SK-N-SH treated with all-trans-retinoic acid at 6 μM for 48 hours (cell line): ENCODE measurements around the gene REEP2.

Experiments
- ARNTL ChIP-seq: fragments of 450-650 bp; formaldehyde crosslinking; IDR thresholded peaks from 2 replicates; pipeline ENCODE4 v1.5.0; 2020; ENCODE audit warnings: low read depth, mild to moderate bottlenecking, moderate library complexity, borderline replicate concordance
- BACH2 ChIP-seq: fragments of 250-450 bp; sonication (Bioruptor Pico); IDR thresholded peaks from 2 replicates; pipeline ENCODE4 v1.9.0; 2021; ENCODE audit warnings: mild to moderate bottlenecking, borderline replicate concordance
- CREB5 ChIP-seq: fragments of 250-450 bp; sonication (Bioruptor Pico); IDR thresholded peaks from 2 replicates; pipeline ENCODE4 v1.5.1; 2020; ENCODE audit warnings: low read depth, mild to moderate bottlenecking, moderate library complexity
- GLIS3 ChIP-seq: fragments of 250-450 bp; sonication (Bioruptor Pico); IDR thresholded peaks from 2 replicates; pipeline ENCODE4 v1.5.0; 2020; ENCODE audit warnings: mild to moderate bottlenecking, moderate library complexity
- ISL1 ChIP-seq: fragments of 250-450 bp; sonication (Bioruptor Pico); IDR thresholded peaks from 2 replicates; pipeline ENCODE4 v2.1.2; 2022; ENCODE audit warnings: mild to moderate bottlenecking, moderate library complexity
- PPARA ChIP-seq: fragments of 250-450 bp; sonication (Bioruptor Pico); IDR thresholded peaks from 2 replicates; pipeline ENCODE4 v1.5.0; 2020; ENCODE audit warnings: mild to moderate bottlenecking, borderline replicate concordance
- RARB ChIP-seq: fragments of 250-450 bp; sonication (Bioruptor Pico); IDR thresholded peaks from 2 replicates; pipeline ENCODE4 v1.8.0; 2021; ENCODE audit warnings: mild to moderate bottlenecking, moderate library complexity
- TCF4 ChIP-seq: fragments of 250-450 bp; sonication (Bioruptor Pico); IDR thresholded peaks from 2 replicates; pipeline ENCODE4 v1.8.0; 2021; ENCODE audit warnings: mild to moderate bottlenecking, moderate library complexity, borderline replicate concordance
- ZFP30 ChIP-seq: fragments of 450-650 bp; formaldehyde crosslinking; IDR thresholded peaks from 2 replicates; pipeline ENCODE4 v1.5.0; 2022; ENCODE audit warnings: mild to moderate bottlenecking, moderate library complexity
- ZNF70 ChIP-seq: fragments of 450-650 bp; formaldehyde crosslinking; IDR thresholded peaks from 2 replicates; pipeline ENCODE4 v1.5.0; 2020; ENCODE audit warnings: mild to moderate bottlenecking, moderate library complexity
- ZNF8 ChIP-seq: fragments of 450-650 bp; formaldehyde crosslinking; IDR thresholded peaks from 2 replicates; pipeline ENCODE4 v1.5.0; 2020; ENCODE audit warnings: mild to moderate bottlenecking, moderate library complexity
- TF ChIP-seq, protein P1 (sequence below): fragments of 250-450 bp; sonication (Bioruptor Pico); IDR thresholded peaks from 2 replicates; pipeline ENCODE4 v1.5.0; 2020; ENCODE audit warnings: mild to moderate bottlenecking, moderate library complexity
- TF ChIP-seq, protein P2 (sequence below): fragments of 250-450 bp; sonication (Bioruptor Pico); IDR thresholded peaks from 2 replicates; pipeline ENCODE4 v1.5.1; 2021; ENCODE audit warnings: mild to moderate bottlenecking, moderate library complexity
- TF ChIP-seq, protein P3 (sequence below): fragments of 250-450 bp; sonication (Bioruptor Pico); IDR thresholded peaks from 2 replicates; pipeline ENCODE4 v1.8.0; 2020; ENCODE audit warnings: mild to moderate bottlenecking, moderate library complexity, borderline replicate concordance

- TF ChIP-seq BACH2 (CRISPR knock-in tag) (no peak), ARNTL (no peak), GLIS3 (CRISPR knock-in tag) (no peak), PPARA (CRISPR knock-in tag) (no peak), ZNF70 (CRISPR knock-in tag) (no peak), ZFP30 (no peak), CREB5 (CRISPR knock-in tag) (no peak), ISL1 (CRISPR knock-in tag) (no peak), TCF4 (CRISPR knock-in tag) (no peak), ZNF8 (CRISPR knock-in tag) (no peak), RARB (no peak)
- TF ChIP-seq, protein P1, sequence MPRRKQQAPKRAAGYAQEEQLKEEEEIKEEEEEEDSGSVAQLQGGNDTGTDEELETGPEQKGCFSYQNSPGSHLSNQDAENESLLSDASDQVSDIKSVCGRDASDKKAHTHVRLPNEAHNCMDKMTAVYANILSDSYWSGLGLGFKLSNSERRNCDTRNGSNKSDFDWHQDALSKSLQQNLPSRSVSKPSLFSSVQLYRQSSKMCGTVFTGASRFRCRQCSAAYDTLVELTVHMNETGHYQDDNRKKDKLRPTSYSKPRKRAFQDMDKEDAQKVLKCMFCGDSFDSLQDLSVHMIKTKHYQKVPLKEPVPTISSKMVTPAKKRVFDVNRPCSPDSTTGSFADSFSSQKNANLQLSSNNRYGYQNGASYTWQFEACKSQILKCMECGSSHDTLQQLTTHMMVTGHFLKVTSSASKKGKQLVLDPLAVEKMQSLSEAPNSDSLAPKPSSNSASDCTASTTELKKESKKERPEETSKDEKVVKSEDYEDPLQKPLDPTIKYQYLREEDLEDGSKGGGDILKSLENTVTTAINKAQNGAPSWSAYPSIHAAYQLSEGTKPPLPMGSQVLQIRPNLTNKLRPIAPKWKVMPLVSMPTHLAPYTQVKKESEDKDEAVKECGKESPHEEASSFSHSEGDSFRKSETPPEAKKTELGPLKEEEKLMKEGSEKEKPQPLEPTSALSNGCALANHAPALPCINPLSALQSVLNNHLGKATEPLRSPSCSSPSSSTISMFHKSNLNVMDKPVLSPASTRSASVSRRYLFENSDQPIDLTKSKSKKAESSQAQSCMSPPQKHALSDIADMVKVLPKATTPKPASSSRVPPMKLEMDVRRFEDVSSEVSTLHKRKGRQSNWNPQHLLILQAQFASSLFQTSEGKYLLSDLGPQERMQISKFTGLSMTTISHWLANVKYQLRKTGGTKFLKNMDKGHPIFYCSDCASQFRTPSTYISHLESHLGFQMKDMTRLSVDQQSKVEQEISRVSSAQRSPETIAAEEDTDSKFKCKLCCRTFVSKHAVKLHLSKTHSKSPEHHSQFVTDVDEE (CRISPR knock-in tag) = no peak
- TF ChIP-seq, protein P2, sequence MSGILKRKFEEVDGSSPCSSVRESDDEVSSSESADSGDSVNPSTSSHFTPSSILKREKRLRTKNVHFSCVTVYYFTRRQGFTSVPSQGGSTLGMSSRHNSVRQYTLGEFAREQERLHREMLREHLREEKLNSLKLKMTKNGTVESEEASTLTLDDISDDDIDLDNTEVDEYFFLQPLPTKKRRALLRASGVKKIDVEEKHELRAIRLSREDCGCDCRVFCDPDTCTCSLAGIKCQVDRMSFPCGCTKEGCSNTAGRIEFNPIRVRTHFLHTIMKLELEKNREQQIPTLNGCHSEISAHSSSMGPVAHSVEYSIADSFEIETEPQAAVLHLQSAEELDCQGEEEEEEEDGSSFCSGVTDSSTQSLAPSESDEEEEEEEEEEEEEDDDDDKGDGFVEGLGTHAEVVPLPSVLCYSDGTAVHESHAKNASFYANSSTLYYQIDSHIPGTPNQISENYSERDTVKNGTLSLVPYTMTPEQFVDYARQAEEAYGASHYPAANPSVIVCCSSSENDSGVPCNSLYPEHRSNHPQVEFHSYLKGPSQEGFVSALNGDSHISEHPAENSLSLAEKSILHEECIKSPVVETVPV (CRISPR knock-in tag) = no peak
- TF ChIP-seq, protein P3, sequence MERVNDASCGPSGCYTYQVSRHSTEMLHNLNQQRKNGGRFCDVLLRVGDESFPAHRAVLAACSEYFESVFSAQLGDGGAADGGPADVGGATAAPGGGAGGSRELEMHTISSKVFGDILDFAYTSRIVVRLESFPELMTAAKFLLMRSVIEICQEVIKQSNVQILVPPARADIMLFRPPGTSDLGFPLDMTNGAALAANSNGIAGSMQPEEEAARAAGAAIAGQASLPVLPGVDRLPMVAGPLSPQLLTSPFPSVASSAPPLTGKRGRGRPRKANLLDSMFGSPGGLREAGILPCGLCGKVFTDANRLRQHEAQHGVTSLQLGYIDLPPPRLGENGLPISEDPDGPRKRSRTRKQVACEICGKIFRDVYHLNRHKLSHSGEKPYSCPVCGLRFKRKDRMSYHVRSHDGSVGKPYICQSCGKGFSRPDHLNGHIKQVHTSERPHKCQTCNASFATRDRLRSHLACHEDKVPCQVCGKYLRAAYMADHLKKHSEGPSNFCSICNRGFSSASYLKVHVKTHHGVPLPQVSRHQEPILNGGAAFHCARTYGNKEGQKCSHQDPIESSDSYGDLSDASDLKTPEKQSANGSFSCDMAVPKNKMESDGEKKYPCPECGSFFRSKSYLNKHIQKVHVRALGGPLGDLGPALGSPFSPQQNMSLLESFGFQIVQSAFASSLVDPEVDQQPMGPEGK = no peak
These were observed 52.4 kb downstream of the REEP2 start for GRCh38 chr5:138491284-138491648.
